ENCODE data around the gene IFIT2. TPM values are rescaled to one million over a fixed set of nuclear protein-coding genes. Genes with fewer than 3 reads are reported as not detected.
A peak's percentile ranks its signal among the peaks of the same experiment; 100 is the strongest.
"Not testable (repeated sequence)": the region's sequence is repeated elsewhere in the genome, so short reads cannot be mapped to it uniquely, and the experiment has no call there.

Gene IFIT2
- total RNA-seq, 1 donor from 2014 or later = 8.6 TPM

DNA sequence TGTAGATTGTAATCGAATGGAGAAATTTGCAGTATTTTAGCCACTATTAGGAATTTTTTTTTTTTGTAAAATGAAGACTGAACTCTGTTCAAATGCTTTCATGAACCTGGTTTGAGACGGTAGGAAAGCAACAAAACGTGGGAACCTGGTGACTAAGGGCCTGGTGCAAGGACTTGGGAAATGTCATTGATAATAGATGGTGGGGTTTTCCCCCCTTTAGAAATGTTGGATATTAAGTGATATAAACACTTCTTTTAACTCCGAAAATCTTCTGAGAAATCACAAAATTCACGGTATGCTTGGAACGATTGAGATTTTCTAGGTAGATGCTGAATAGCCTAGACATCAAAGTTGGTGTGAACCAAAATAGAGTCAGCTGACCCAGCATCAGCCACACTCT lies 6.4 kb downstream of the IFIT2 start:
- DNase-seq = no peak

DNA sequence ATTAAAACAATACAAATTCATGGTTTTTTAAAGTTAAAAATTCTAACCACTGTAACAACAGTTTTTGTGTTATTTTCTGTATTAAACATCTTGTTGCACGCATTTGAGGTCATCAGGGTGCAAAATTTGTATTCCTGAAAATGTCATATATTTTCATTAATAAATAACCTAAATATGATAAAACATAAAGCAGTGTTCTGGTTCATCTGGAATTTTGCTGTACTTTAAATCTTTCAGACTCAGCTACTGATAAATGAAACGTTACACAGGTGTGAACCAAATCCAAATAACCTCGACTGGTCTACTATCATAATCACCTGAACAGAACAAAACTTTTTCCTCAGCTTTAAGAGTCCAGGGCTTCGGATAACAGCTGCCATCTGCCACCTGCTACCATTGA lies 6.9 kb downstream of the IFIT2 start:
- DNase-seq = no peak

DNA sequence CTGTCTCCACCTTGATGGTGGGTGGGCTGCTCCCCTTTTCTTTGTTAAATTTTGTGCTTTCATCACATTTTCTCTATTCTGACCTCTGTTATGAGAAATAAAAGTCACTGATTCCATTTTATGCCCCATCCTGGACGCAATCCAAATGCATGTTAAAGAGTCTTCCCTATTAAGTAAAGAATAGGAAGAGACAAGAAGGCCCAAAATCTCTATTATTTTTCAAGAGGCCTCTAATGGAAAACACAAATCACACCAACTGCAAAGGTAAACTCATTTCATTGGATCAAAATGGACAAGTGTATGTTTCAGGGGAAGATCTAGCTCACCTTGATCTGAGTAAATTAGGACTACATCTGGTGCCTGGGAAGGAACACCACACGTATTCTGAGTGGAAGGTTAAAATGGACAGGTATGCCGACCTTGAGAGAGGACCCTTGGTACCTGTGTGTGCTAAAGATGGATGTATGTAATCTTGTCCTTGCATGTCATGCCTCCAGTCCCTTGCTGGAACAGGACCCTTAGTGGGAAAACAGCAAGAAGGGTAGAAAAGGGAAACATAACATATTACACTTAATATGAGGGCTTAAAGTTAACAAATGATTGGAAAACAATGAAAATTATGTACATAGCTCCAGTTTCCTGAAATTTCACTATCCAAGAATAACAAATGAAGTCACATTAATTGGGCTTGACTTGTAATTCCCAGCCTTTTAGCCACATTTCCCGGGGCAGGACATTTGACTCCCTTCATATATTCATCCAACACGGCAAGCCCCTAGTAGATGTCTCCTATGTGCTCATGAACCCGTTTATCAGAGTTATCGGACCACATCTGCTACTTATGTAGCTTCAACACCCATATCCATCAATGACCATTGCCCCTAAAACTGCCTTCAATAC lies 7.6 kb downstream of the IFIT2 start:
- no peak for DNase-seq

DNA sequence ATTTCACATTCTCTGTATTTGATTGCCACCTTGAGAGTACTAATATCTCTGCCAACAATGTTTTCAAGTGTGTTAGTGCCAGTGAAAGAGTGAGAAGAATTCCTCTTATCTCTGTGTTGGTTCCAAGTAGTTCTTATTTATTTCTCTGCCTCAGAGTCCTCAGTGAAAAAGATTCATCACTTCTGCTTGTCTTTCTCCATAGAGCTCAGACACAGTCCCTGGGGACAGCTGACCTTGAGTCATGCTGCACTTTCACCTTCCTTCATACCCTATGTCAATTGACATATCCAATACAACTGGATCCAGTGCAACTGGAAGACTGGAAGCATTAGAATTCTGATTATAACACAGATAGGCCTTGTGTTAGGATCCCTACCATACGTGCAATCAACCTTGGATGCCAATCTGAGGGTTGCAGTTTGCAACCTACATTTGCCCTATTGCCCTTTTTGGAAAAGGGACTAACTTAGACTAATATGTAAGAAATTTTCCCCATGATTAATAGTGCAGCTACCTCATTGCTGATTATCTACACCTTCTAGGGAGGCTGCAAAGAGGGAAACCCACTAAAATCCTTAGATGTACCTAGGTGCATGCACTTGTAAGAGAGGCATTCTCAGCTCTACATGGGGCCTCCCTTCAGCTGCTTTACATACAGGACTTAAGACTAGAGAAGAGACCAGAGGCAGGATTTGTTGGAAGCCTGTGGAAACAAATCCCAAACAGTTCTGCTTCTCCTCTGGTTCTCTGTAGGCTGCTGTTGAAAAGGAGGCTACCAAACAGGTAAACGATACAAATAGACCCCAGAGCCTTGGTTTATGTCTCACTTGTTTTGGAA lies 8.4 kb downstream of the IFIT2 start:
- DNase-seq = no peak

DNA sequence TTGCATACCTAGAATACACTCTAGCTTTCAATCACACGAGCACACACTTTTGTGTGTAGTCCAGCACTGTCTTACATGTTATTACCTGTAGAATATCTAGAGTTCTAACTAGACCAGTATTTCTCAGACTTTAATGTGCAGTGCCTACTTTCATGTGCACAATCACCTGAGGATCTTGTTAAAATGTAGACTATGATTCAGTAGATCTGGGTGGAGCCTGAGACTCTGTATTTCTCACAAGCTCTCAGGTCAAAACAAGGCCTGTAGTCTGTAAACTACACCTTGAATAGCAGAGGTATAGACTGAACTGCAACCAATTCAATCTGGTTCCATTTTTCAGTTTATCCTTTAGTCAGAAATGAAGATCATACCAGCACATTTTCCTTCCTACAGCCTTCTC lies 11.1 kb downstream of the IFIT2 start:
- DNase-seq = no peak

DNA sequence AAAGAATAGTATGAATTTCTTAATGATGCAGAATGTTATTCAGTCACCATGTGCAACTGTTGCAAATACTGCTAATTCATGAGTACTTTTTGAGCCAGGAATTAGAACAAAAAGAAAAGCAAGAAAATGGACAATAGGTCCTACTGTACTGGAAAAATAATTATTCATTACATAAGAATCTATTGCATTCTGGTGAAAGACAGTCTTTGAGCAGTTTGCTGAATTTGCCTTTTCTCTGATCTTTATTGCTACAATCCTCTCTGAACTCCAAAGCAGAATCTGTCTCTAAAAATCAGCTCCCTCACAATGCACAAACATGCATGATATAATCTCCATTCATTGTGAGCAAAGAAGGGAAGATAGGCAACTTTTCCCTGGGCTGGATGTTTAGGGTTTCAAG lies 12.8 kb downstream of the IFIT2 start:
- peak; percentile 13 for DNase-seq

DNA sequence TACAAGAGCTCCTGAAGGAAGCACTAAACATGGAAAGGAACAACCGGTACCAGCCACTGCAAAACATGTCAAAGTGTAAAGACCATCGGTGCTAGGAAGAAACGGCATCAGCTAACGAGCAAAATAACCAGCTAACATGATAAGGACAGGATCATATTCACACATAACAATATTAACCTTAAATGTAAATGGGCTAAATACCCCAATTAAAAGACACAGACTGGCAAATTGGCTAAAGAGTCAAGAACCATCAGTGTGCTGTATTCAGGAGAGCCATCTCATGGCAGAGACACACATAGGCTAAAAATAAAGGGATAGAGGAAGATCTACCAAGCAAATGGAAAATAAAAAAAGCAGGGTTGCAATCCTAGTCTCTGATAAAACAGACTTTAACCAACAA lies 16.2 kb downstream of the IFIT2 start:
- DNase-seq = not testable (repeated sequence)

DNA sequence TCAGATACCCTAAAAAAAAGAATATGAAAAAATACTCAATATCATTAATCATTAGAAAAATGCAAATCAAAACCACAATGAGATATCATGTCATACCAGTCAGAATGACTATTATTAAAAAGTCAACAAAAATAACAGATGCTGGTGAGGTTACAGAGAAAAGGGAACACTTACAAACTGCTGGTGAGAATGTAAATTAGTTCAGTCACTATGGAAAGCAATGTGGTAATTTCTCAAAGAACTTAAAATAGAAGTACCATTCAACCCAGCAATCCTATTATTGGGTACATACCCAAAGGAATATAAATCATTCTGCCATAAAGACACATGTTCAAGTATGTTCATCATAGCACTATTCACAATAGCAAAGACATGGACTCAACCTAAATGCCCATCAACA lies 23.2 kb downstream of the IFIT2 start:
- not testable (repeated sequence) for DNase-seq

DNA sequence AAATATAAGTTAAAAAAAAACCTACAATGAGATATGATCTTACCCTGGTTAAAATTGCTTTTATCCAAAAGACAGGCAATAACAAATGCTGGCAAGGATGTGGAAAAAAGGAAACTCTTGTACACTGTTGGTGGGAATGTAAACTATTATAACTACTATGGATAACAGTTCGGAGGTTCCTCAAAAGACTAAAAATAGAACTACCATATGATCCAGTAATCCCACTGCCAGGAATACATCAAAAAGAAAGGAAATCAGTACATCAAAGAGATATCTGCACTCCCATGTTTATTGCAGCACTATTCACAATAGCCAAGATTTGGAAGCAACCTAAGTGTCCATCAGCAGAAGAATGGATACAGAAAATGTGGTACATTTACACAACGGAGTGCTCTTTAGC lies 24.0 kb downstream of the IFIT2 start:
- DNase-seq = not testable (repeated sequence)

DNA sequence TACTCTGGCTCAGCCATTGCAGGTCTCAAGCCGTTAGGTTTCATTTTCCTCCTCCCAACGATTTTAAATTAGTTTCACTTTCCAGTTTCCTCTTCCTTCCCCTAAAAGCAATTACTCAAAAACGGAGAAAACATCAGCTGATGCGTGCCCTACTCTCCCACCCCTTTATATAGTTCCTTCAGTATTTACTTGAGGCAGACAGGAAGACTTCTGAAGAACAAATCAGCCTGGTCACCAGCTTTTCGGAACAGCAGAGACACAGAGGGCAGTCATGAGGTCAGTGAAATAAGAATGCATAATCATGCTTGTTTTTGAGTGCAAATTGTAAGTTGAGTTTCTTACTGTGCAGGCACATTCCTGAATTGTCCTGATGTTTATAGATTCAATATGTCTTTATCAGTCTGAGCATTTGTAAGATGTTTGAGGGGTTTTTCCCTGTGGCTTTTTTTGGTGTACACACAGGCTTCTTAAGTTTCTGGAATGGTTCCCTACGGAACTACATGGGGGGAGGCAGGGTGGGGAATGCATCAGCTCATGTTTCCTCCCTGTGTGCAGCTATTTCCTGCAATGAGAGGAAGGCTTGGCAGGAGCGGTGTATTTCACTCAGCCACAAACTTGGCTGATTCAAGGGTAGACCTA lies 26.1 kb downstream of the IFIT2 start, which contains the start of gene IFIT3:
Gene IFIT3 (plus strand): TSS at position 195 of the 639 bp plus-strand sequence. CDS start 77 bp downstream, at position 272.
- peak; percentile 97 for DNase-seq

DNA sequence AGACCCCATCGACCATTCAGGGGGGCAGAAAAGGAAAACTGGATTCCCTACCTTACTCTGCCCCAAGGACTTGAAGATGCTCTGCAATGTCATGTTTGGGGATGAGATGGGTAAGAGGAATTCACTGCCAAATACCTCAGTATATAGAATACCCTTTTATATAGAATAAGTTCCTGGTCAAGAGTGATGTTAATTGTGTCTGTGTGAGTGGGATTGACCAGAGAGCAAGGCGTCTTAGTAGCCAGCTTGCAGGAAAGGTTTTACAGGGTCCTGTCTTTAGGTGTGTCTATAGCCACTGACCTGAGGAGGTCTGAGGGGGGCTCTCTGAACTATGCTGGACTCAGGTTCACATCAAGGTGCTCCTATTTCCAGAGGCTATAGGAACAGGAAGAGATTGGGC lies 27.3 kb downstream of the IFIT2 start:
- DNase-seq = no peak

DNA sequence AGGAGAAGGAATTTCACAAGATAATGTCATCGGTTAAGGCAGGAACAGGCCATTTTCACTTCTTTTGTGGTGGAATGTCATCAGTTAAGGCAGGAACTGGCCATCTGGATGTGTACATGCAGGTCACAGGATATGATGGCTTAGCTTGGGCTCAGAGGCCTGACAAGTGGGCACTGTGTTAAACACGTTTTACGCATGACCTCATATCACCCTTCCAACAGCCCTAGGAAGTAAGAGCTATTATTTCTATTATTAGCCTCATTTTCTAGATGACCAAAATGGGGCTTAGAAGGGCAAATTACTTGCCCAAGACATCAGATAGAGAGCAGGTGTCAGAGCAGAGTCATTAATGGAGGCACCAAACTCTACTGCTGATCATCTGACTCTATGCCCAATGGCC lies 28.2 kb downstream of the IFIT2 start:
- DNase-seq = not testable (repeated sequence)

DNA sequence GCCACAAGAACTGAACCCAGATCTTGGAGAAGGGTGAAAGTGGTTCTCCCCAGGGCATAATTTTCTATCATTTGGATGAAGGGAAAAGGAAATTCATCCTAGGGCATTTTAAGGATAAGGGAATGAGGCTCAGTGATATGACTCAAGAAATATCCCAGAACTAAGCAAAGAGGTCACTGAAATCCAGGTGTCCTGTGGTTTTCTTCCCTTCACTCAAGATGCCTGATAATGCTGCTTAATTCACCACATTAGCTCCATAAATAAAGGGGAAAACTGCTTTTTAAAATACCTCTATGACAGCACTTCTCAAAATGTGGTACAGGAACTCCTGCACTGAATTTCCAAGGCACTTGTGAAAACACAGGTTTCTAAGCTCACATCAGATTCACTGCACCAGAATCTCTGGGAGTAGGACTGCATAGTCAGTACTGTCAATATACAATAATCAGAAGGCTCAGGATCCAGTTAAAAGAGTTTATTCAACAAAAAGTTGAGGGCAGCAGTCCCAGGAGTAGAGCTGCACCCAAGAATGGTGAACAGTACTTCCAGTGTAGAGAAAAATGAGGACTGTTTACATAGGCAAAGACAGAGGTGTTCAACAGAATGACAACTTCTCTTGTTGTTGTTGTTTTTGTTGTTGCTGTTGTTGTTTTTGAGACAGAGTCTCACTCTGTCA lies 28.8 kb downstream of the IFIT2 start:
- no peak for DNase-seq

DNA sequence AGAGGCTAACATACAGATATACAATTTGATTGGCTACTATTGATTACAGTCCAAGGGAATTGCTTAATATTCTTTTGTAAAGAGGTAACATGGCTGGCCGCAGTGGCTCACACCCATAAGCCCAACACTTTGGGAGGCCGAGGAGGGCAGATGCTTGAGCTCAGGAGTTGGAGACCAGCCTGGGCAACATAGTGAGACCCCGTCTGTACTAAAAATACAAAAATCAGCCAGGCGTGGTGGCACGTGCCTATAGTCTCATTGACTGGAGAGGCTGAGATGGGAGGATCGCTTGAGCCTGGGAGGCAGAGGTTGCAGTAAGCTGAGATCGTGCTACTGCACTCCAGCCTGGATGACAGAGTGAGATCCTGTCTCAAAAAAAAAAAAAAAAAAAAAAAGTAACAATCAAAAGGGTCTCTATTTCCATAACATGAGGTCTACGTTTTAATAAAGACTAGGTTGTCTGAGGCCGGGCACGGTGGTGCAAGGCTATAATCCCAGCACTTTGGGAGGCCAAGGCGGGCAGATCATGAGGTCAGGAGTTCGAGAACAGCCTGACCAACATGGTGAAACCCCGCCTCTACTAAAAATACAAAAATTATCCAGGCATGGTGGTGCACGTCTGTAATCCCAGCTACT lies 29.8 kb downstream of the IFIT2 start:
- not testable (repeated sequence) for DNase-seq

DNA sequence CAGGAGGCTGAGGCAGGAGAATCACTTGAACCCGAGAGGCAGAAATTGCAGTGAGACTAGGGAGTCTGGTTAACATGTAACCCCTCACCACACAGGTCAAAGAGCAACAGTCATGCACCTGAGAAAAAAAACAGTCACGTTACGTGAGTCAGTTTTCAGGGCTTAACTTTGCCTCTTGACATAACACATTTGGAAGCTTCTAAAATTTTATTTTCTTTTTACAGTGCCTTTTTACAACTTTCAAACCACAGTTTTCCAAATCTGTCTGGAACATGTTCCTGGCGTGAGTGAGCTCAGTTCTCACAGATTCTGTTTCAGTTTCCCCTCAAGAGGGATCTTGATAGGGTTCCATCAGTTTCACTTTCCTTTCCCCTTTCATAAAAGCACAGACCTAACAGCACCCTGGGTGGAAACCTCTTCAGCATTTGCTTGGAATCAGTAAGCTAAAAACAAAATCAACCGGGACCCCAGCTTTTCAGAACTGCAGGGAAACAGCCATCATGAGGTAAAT lies 30.3 kb downstream of the IFIT2 start:
- DNase-seq = peak; percentile 80

DNA sequence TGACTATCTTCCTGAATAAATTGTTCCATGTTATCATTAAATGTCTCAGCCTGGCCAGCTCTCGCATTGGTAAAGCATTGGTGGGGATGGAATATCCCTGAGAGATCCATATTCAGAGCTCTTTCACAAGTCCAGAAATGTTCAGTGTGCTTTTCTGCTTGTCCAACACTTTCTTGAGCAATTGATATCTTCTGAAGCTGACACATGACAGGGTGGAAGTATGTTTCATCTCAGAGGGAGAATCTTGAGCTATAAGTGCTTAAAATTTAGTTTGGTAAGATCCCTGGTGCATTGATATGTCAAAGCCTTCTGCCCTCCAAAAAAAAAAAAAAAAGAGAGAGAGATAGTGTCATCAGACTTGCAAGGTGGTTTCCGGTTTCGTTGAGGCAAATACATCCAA lies 33.4 kb downstream of the IFIT2 start:
- no peak for DNase-seq

DNA sequence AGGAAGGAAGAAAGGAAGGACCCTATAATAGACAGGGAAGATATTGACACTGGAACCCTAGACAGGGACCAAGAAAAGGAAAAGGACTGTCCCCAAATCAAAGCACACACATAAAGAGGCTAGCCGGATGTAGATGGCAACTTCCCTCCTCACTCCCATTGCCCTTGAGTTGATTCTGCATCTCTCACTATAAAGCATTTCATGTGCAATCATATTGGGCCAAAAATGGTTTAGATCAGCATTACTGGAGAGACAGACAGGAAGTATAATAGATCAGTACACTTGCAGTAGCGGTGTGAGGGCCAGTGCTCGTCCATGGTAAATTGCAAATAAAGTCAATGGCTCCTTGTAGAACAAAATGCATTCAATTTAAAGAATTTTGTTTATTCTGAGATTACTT lies 34.4 kb downstream of the IFIT2 start:
- no peak for DNase-seq

DNA sequence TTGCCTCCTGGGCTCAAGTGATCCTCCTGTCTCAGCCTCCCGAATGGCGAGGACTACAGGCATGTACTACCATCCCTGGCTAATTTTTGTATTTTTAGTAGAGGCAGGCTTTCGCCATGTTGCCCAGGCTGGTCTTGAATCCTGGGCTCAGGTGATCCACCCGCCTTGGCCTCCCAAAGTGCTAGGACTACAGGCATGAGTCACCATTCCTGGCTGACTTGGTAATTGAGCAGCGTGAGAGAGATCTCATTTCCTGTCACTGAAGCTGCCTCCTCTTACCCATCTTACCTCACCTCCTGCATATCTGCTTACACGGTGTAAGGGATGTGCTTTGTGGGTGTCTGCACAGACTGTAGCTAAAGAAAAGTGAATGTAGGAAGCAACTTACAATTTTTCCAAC lies 35.6 kb downstream of the IFIT2 start:
- no peak for DNase-seq

DNA sequence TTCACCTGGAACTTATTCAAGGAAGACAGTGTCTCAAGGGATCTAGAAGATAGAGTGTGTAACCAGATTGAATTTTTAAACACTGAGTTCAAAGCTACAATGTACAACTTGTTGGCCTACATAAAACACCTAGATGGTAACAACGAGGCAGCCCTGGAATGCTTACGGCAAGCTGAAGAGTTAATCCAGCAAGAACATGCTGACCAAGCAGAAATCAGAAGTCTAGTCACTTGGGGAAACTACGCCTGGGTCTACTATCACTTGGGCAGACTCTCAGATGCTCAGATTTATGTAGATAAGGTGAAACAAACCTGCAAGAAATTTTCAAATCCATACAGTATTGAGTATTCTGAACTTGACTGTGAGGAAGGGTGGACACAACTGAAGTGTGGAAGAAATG lies 36.9 kb downstream of the IFIT2 start:
- no peak for DNase-seq

DNA sequence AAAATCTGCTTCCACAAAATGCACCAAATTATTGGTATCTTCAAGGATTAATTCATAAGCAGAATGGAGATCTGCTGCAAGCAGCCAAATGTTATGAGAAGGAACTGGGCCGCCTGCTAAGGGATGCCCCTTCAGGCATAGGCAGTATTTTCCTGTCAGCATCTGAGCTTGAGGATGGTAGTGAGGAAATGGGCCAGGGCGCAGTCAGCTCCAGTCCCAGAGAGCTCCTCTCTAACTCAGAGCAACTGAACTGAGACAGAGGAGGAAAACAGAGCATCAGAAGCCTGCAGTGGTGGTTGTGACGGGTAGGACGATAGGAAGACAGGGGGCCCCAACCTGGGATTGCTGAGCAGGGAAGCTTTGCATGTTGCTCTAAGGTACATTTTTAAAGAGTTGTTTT lies 38.0 kb downstream of the IFIT2 start:
- DNase-seq = no peak

DNA sequence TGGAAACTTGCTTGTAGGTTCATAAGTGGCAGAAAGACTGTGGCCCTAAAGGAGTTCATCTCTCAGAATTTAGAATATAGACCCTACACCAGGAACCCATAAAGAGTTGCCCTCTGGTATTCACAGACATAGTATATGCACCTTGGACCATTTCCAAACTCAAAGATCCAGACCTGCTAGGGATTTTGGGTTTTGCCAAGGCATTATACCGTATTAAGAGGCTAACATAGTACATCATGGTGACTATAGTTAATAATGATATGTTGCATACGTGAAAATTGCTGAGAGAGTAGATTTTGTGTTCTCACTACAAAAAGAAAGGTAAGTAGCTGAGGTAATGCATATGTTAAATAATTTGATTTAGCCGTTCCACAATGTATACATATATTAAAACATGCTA lies 39.8 kb downstream of the IFIT2 start:
- no peak for DNase-seq

All from skin of body (tissue), 2 donors.